Left cardiac atrium (tissue), 4 donors: ENCODE data around the gene TAF4. TPM values are rescaled to one million over a fixed set of nuclear protein-coding genes. Genes with fewer than 3 reads are reported as not detected.
"Not testable (repeated sequence)": the region's sequence is repeated elsewhere in the genome, so short reads cannot be mapped to it uniquely, and the experiment has no call there.

Experiments used
- ATAC-seq, 2 donors: fragments of 200-7000 bp; cut with Tn5 transposase; one replicate each; pipeline ENCODE4 v1.9.1; 2020; ENCODE audit warnings: mild to moderate bottlenecking in 2 of 2, moderate library complexity in 2 of 2
- DNase-seq: peaks from one replicate; pipeline ENCODE4 v3.0.0-alpha.2; 2020
- intact Hi-C, 2 donors: fragments of 100-400 bp; cut with DNase I; formaldehyde crosslinking; loops; one replicate each; pipeline versions ENCODE4 v1.14.1 to v1.15.1; 2022 to 2023
- total RNA-seq, 2 donors: library from RNA; stranded (reverse); fragmentation: NEBNext Ultra II Directional; extraction: Animal tissue kit (Norgen Biotek cat#: 25700); gene quantifications; one replicate each; pipeline ENCODE4 v1.2.1, GENCODE V29; 2021
- donor health status: DM: no; HTN: yes; CAD: no.
- donor health status: DM: no; HTN: yes; CAD: no; lungs with severe emphysema.
- donor health status: DM: yes; HTN: yes; CAD: no.
- donor health status: Dilated cardiomyopathy.

The TAF4 gene
- total RNA-seq, 2 donors from 2014 or later = 8.8 to 9.3 TPM

GRCh38 chr20:62061851-62062423 lies 3.7 kb downstream of the TAF4 start:
- intact Hi-C loops = loop anchor here (5.0 to 10.0 kb wide), 3 partner anchors 35 to 75 kb away; partner anchors contain the start of gene LSM14B (in 1 of the 2)
- ATAC-seq (no peak), DNase-seq (no peak)

DNA sequence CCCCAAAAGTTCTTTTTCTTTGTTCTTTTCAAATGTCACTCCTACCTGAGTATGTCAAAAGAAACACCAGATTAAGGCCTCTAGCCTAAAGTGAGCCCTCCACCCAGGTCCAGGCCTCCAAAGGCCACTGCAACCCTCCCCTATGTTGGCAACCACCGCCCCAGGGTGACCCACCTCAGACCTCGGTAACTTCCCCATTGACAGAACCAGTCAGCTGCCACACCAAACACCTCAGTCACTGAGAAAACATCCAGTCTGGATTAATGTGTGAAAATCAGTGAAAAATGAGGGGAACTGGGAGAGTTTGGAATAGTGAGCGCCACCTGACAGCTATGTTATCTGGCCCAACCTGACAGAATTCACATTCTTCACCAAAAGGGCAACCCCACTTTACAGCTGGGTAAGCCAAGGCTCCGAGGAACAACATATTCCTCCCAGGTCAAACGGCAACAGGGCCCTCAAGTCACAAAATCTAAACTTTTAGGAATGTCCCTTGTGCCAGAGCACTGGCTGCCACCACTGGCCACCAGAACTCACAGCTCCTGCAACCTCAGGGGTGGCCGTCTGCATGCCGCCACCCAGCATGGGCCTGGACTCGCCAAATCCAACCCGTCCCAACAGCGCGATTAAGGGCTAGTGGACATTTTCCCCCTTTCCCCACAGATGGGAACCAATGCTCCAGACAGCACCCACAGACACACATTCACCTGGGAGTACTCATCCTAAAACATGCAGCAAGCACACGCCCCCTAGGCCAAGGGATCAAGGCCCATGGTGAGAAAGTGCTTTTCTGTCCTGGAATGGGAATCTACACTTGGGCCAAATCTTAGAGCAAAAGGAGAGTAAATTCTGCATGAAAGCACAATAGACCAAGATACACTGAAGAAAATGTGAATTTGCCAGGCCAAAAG lies 4.8 kb downstream of the TAF4 start:
- ATAC-seq = no peak
- intact Hi-C loops = loop anchor here (5.0 to 10.0 kb wide), 3 partner anchors 34 to 76 kb away; partner anchors contain the start of gene LSM14B (in 1 of the 2)
- DNase-seq = no peak

DNA sequence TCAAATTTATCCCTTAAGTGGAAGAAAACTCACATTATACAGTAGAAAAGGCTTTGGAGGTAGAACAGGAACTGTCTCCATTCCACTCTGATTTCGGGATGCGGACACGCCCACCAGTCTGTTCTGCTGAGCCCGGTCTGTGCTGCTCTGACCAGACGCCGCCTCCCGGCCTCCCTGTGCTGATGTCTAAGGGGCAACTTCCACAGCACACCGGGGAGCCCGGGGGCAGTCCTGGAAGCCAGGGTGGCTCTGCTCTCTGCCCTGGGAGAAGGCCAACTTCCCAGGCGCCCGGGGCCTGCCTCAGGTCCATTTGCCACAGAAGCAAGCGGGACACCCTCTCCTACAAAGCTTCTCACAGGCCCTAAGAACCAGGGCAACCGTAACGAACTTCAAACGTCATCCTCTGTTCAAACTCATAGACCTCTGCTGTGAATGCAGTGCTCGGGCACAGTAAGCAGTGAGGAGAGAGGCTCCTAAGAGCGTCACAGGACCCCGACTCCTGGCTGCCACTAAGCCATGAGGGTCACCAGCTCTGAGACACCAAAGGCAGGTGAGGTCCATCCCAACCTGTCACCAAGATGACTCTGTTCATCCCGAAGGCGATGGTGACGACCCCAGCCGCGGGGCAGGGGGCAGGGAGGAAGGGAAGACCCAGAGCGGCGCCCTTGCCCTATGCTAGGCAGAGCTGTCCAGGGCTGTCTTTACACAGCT lies 5.6 kb downstream of the TAF4 start:
- ATAC-seq = no peak
- intact Hi-C loops = loop anchor here (5.0 to 10.0 kb wide), 3 partner anchors 33 to 77 kb away; partner anchors contain the start of gene LSM14B (in 1 of the 2)
- DNase-seq = no peak

DNA sequence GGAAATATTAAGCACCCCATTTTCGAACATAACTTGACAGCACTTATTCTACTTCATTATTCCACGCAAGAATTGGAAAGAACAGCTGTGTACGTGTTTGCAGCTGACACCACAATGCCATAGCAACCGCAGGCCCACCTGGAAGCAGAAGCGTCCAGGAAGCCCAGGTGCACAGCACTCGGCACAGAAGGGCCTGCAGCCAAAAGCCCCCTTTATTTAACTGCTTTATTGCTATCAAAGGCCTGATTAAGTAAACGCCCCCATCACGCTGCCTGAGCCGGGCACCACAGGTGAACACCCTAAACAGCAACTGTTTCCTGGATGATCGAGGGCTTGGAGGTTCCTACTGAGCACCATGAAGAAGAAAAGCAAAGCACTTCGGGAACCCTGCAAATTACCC lies 6.3 kb downstream of the TAF4 start:
- DNase-seq (no peak), ATAC-seq (no peak)
- intact Hi-C loops = no loop called here

DNA sequence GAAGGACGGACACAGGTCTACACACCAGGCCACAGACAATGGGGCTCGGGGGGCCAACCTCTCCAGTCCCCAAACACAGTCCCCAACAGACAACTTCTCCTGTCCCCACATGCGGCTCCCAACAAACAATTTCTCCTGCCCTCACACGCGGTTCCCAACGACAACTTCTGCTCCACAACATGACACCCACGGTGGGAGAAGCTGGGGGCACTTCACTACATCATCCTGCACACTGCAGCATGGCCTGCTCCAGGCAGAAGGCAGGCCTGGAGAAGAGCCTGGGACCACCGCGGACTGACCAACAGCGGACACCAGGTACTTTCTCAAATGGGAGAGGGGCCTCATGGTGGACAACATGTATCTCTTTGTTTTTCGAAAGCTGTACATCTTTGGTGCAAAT lies 6.7 kb downstream of the TAF4 start:
- ATAC-seq = no peak
- intact Hi-C loops = no loop called here
- no peak for DNase-seq

DNA sequence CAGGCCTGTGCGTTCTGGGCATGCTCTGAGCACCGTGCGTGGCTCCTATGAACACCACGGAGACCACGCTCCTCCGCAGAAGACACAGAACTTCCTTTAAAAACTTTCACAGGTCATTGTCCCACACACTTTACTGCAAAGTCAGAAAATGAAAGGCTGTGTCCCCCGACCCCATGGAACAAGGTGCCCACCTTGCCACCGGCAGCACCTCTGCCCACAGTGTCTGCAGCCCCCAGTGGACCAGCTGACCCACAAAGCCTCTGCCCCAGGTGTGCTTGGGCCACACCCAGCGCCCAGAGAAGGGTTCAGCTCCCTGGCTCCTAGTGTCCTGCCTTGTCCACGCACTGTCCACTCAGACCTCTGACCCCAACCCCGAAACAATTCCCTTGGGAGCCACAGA lies 8.7 kb downstream of the TAF4 start:
- DNase-seq (no peak), ATAC-seq (no peak)
- intact Hi-C loops = no loop called here

DNA sequence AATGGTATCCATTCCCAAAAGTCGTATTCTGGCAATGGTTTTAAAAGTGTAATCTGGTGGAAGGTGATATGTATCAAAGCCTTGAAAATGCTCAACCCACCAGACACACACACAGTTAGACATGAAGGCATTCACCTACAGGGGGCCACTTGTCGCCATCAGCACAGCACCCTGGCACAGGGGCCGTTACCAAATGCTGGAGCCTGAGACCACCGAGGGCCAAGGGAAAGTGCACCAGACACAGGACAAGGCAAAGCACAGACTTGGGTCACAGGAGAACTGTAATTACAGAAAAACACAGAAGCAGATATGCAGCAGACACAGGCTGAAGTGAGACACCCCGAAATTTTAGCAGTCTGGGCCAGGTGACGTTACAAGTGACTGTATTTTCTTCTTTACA lies 9.3 kb downstream of the TAF4 start:
- DNase-seq (no peak), ATAC-seq (no peak)
- intact Hi-C loops = no loop called here

DNA sequence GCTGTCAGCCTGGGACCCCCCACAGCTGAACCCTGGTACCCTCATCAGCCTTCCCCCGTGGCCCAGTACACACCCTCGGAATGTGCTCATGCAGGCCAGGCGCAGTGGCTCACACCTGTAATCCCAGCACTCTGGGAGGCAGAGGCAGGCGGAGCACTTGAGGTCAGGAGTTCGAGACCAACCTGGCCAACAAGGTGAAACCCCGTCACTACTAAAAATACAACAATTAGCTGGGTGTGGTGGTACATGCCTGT lies 9.9 kb downstream of the TAF4 start:
- DNase-seq, ATAC-seq, intact Hi-C loops: not testable (repeated sequence)

DNA sequence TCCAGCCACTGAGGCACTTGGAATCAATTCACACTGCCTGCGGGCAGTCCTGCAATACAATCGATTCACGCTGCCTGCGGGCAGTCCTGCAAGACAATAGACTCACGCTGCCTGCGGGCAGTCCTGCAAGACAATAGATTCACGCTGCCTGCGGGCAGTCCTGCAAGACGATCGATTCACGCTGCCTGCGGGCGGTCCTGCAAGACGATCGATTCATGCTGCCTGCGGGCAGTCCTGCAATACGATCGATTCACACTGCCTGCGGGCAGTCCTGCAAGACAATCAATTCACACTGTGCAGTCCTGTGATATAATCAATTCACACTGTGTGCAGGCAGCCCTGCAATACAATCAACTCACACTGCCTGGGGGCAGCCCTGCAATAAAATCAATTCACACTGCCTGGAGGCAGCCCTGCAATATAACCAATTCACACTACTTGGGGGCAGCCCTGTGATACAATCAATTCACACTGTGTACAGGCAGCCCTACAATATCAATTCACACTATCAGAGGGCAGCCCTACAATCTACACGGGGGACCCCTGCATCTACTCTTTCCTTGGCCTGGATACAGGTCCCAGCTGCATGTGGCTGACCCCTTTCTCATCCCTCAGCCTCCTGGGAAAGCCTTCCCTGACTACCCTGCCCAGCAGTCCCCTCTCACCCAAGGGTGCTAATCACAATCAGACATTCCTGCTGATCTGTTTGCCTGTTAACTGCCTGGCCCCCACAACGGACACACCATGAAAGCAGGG lies 10.4 kb downstream of the TAF4 start:
- intact Hi-C loops = no loop called here
- DNase-seq = no peak
- no peak for ATAC-seq

DNA sequence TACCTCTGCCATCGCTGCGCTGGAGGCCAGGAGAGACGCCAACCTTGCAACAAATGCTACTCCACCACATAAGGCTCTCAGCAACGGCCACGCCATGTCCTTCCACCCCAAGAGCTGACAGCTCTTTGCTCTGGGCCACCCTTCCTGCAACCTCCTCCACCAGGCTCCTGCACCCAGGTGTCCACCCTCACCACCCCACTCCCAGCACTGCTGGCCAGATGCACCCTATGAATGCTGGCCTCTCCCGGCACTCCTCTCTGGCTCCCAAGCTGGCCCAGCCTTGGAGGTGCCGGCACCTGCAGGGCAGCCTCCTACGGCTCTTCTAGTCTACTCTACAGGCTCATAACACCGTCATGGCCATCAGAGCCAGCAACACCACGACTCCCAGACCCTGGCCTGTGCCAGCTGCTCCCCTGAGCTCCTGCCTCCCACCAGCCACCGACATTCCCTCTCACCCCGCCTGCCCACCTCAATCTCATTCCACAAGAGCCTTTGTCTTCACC lies 11.2 kb downstream of the TAF4 start:
- intact Hi-C loops = no loop called here

GRCh38 chr20:62053465-62054196 lies 12.1 kb downstream of the TAF4 start:
- intact Hi-C loops = no loop called here
- ATAC-seq (no peak), DNase-seq (no peak)

More for the DNA sequence above, 11.2 kb downstream of the TAF4 start:
- ATAC-seq = no peak
- no peak for DNase-seq

DNA sequence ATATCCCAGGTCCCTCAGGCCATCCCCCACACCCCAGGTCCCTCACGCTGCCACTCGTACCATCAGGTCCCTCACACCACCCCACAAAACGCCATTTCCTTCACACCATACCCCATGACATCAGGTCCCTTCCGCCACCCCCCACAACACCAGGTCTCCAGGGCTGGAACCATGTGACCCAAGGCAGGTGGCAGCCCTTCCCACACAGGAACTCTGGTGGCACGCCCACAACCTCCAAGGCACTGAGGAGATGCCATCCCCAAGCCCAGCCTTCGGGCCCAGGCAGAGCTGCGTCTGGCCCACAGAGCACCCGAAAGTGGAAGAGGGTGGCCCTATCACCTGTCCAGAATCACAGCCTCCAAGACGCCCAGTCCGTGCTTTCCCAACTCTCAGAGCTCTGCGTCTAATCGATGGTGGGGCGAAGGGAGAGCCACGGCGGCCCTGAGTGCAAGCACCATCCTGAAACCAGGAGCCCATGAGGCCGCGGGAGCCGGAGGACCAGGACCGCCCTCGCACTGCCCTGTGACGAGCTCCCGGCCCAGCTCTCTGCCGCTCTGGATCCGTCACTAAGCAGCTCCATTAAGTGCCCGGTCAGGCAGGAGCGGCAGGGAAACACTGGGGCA lies 12.7 kb downstream of the TAF4 start:
- DNase-seq = no peak
- no peak for ATAC-seq
- intact Hi-C loops = no loop called here

- no peak for ATAC-seq
- intact Hi-C loops = no loop called here
- no peak for DNase-seq
Observed at GRCh38 chr20:62052336-62052841, 13.3 kb downstream of the TAF4 start.

GRCh38 chr20:62051546-62052255 lies 14.0 kb downstream of the TAF4 start:
- no peak for ATAC-seq
- DNase-seq = no peak
- intact Hi-C loops = no loop called here

GRCh38 chr20:62051144-62051543 lies 14.5 kb downstream of the TAF4 start:
- intact Hi-C loops = no loop called here
- no peak for DNase-seq

DNA sequence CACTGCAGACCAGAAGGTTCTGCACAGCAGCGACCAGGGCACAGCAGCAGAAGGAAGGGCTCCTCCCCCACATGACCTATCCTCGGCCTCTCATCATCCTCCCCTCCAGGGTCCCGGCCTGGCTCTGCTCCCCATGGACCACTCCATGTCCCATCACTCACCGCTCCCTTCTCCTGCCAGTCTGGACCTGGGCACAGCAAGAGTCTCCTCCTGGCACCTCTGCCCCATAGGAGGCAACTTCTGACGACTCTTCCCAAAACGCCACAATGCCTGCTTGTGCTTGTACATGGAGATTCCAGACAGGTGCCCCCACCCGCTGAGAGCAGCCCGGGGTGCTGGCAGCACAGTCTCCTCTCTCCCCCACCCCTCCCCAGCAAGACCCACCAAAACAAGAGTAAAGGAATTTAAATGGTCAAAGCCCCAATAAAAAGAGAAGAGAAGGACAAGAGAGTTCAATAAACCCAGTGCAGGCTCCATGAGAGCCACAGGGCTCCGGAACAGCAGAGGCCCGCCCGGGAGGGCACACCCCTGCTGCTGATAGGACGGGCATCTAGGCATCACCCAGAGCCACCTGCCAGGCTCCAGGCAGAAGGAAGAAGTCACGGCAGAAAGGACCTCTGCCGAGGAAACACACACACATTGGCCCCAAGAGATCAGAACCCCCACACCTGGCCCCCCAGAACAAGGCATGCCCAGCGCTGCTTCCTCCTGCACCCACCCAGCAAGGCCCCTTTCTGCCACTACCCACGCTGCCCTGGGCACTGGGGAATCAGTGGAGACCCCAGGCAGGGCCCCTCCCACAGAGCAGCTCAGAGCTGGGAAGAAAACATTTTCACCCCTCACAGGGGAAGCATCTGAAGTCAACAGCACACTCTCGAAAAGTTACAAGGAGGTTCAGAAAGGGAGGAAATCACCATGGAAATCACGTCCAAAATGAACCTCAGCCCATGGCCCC lies 15.2 kb downstream of the TAF4 start:
- DNase-seq = no peak
- intact Hi-C loops = no loop called here
- ATAC-seq = no peak

More at GRCh38 chr20:62051144-62051543, 14.5 kb downstream of the TAF4 start:
- ATAC-seq = peak; percentile 16 to 45
